Inflammatory macrophage (primary cell): ENCODE data around the gene TMEM88.

Source experiments
- DNase-seq, 2 donors: peaks; one replicate each; pipeline ENCODE4 v3.0.0-alpha.2; 2020 to 2022

Gene TMEM88

GRCh38 chr17:7843536-7844291 lies 11.2 kb upstream of the TMEM88 start:
- peak; percentile 92 to 97 for DNase-seq

- peak; percentile 95 to 96 for DNase-seq
These were observed 10.3 kb upstream of the TMEM88 start for GRCh38 chr17:7844292-7845154.

- DNase-seq, result no peak
These were observed 9.4 kb upstream of the TMEM88 start for GRCh38 chr17:7845359-7846062.

- no peak for DNase-seq
These were observed 8.7 kb upstream of the TMEM88 start for GRCh38 chr17:7846063-7846735.

GRCh38 chr17:7846765-7847661 lies 7.9 kb upstream of the TMEM88 start:
- DNase-seq, result no peak

DNA sequence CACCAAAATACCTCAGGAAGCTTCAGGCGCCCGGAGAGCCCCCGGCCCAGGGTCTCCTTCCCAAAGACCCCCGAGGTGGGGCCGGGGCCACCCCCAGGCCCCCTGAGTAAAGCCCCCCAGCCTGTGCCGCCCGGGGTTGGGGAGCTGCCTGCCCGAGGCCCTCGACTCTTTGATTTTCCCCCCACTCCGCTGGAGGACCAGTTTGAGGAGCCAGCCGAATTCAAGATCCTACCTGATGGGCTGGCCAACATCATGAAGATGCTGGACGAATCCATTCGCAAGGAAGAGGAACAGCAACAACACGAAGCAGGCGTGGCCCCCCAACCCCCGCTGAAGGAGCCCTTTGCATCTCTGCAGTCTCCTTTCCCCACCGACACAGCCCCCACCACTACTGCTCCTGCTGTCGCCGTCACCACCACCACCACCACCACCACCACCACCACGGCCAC lies 6.7 kb upstream of the TMEM88 start:
- DNase-seq, result no peak

DNA sequence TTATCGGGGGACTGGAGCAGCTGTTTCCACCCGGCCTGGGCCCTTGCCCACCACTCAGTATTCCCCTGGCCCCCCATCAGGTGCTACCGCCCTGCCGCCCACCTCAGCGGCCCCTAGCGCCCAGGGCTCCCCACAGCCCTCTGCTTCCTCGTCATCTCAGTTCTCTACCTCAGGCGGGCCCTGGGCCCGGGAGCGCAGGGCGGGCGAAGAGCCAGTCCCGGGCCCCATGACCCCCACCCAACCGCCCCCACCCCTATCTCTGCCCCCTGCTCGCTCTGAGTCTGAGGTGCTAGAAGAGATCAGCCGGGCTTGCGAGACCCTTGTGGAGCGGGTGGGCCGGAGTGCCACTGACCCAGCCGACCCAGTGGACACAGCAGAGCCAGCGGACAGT lies 6.1 kb upstream of the TMEM88 start:
- DNase-seq, result no peak

- DNase-seq, result no peak
These were observed 5.6 kb upstream of the TMEM88 start for GRCh38 chr17:7849130-7849750.

DNA sequence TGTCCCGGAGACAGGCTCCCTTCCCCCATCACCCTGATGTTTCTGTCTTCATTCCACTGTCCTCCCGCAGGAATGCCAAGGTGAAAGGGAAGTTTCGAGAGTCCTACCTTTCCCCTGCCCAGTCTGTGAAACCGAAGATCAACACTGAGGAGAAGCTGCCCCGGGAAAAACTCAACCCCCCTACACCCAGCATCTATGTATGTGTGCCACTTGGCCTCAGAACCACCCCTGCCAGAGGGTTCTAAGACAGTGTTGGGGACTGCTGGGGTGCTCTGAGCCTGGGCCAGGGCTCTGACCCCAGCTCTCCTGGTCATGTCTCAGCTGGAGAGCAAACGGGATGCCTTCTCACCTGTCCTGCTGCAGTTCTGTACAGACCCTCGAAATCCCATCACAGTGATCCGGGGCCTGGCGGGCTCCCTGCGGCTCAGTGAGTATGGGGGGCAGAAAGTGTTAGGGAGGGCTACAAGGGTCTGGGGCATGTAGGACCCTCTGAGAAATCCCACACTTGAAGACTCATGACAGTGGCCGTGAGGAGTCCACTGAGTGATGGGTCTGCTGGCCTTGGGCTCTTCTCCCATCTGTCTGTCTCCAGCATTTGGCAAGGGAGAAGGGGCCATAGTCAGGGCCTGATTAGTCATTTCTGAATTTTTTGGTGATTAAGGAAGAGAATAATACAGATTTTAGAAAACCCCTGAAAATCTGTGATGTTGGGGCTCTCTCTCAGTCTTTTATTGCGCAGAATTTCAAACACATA lies 4.9 kb upstream of the TMEM88 start:
- DNase-seq, result no peak

DNA sequence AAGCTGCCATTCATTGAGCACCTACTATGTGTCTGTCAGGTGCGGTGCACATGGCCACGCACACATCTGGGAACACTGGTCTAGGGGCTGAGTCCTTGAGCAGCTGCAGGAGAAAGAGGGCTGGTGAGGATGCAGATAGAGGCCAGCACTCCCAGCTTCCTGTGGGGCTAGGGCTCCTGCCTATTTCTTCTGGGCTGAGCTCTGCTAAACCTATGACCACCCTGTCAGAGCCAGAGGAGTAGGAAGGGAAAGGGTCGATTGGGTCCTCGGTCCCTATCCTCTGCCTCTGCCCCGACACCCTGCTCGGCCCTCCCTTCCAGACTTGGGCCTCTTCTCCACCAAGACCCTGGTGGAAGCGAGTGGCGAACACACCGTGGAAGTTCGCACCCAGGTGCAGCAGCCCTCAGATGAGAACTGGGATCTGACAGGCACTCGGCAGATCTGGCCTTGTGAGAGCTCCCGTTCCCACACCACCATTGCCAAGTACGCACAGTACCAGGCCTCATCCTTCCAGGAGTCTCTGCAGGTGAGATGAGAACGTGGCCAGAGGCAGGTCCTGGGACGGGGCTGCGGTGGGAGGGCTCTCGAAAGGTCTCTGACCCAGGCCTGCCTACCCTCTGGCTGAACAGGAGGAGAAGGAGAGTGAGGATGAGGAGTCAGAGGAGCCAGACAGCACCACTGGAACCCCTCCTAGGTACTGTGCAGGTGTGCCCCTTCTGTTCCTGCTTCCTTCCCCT lies 4.0 kb upstream of the TMEM88 start:
- DNase-seq, result no peak

GRCh38 chr17:7851438-7852261 lies 3.2 kb upstream of the TMEM88 start:
- peak; percentile 82 to 89 for DNase-seq

GRCh38 chr17:7852262-7852670 lies 2.6 kb upstream of the TMEM88 start:
- DNase-seq, result no peak

DNA sequence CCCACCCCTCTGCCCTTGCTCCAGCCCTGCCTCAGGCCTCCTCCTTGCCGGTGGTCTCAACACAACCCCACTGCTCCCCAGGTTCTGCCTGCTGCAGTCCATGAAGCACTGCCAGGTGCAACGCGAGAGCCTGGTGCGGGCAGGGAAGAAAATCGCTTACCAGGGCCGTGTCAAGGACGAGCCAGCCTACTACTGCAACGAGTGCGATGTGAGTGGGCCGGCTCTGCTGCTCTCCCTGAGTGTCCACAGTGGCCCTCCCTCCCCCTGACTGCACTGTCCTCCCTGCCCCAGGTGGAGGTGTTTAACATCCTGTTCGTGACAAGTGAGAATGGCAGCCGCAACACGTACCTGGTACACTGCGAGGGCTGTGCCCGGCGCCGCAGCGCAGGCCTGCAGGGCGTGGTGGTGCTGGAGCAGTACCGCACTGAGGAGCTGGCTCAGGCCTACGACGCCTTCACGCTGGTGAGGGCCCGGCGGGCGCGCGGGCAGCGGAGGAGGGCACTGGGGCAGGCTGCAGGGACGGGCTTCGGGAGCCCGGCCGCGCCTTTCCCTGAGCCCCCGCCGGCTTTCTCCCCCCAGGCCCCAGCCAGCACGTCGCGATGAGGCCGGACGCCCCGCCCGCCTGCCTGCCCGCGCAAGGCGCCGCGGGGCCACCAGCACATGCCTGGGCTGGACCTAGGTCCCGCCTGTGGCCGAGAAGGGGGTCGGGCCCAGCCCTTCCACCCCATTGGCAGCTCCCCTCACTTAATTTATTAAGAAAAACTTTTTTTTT lies 1.8 kb upstream of the TMEM88 start:
- no peak for DNase-seq

DNA sequence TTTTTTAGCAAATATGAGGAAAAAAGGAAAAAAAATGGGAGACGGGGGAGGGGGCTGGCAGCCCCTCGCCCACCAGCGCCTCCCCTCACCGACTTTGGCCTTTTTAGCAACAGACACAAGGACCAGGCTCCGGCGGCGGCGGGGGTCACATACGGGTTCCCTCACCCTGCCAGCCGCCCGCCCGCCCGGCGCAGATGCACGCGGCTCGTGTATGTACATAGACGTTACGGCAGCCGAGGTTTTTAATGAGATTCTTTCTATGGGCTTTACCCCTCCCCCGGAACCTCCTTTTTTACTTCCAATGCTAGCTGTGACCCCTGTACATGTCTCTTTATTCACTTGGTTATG lies 1.2 kb upstream of the TMEM88 start:
- DNase-seq, result no peak

- DNase-seq, result no peak
These were observed 638 bp upstream of the TMEM88 start for GRCh38 chr17:7854078-7854777.

DNA sequence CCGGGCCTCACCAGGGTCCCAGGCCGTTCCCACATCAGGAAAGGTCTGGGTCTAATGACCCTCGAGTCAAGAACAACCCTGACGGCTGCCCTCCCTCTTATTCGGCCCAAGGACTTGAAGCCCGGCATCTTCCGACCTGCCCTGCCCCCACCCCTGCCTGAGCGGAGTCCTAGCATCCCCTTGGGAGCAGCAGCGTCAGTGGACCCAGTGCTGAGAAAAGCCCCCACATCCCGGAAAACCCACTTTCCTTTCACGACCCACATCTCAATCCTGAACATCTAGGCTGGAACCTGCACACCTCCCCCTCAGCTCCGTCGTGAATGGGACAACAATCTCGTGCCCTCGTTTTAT lies 769 bp downstream of the TMEM88 start:
- no peak for DNase-seq
